ENCODE results near the gene SLC22A17. TPM values are rescaled to one million over a fixed set of nuclear protein-coding genes. Genes with fewer than 3 reads are reported as not detected.

SLC22A17 gene
- total and polyA plus RNA-seq, 2 of the 13 experiments (the other 11 are each of a cell fraction or from before 2014, with no cell fraction given) = 0.95 to 1.1 TPM

DNA sequence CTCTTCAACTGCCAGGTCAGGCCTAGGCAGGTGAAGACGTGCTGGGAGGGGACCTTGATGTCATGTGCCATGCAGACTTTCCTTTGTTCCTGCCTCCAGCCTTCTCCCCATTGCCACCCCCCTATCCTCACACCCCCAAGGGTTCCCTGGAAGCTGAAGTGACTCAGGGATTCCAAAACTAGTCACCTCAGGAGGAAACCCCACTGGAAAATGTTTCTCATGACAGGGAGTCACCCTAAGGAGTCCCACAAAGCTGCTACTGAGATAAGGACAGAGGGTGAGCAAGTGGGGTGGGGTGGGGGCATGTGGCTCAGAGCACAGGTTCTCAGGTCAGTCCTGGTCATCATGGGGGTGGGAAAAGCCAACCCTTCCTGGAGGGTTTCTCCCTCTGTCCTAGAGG lies 17.5 kb upstream of the SLC22A17 start (continued):
- TF ChIP-seq LBX2 (CRISPR knock-in tag; IDR thresholded peaks at IDR 0.05; ENCODE audit: borderline replicate concordance) (no peak), SP4 (CRISPR knock-in tag; IDR thresholded peaks at IDR 0.05) (no peak), MTF1 (CRISPR knock-in tag; IDR thresholded peaks at IDR 0.05) (no peak), TEAD3 (CRISPR knock-in tag; optimal IDR thresholded peaks at IDR 0.05; ENCODE audit: borderline replicate concordance) (no peak), ATAD3A (CRISPR knock-in tag; IDR thresholded peaks at IDR 0.05) (no peak), NR2F6 (IDR thresholded peaks at IDR 0.05) (no peak), NR2F6 (CRISPR knock-in tag; IDR thresholded peaks at IDR 0.05) (no peak)

DNA sequence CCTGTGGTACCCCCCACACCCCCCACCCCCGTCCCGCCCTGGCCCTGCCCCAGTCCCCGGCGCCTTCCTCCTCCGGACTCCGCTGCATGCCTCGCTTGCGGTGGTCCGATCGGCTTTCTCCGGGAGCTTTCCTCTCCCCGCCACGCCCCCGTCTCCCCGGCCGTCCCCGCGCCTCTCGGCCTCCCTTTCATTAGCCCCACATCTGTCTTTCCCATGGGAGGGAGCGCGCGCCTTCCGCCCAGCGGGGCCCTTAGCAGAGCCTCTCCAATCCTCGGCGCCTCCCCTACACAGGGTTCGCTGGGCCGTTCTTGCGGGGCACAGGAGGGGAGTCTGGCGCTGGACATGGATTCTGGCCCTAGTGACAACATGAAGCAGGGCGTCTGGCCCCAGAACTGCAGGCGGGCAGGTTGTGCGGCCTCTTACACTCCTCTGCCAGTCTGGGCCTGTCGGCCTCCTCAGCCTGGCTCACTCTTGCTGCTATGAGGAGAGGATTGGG lies 13.8 kb upstream of the SLC22A17 start:
- no peaks in the 10 kb centered on the region for H3K9me3 ChIP-seq (ENCODE audit: low read length)
- H4K20me1 ChIP-seq (ENCODE audit: insufficient read depth, low read length) = no peaks in the 10 kb centered on the region
- no peaks in the 10 kb centered on the region for H3K79me2 ChIP-seq (ENCODE audit: insufficient read depth, low read length)
- no peak overlapping the region for H3K4me3 ChIP-seq (replicated peaks in 1 of 3; ENCODE audit: insufficient read depth in 1 of 3, low read depth in 2 of 3, low read length in 3 of 3)
- H3K27me3 ChIP-seq (ENCODE audit: control insufficient read depth in 1 of 2, insufficient read depth in 2 of 2, low read length in 2 of 2) = peaks cover 38 to 94% of the 10 kb centered on the region in 2 experiments
- intact Hi-C loops (cut with micrococcal nuclease; ENCODE audit: unreplicated experiment) = no loop called here
- TF ChIP-seq ZZZ3 (CRISPR knock-in tag; IDR thresholded peaks at IDR 0.05; ENCODE audit: borderline replicate concordance) = no peak
- no peak for TF ChIP-seq ZNF737 (CRISPR knock-in tag; IDR thresholded peaks at IDR 0.05; ENCODE audit: borderline replicate concordance)
- no peak for TF ChIP-seq HNRNPK (IDR thresholded peaks at IDR 0.05; ENCODE audit: low read depth, low read length, poor library complexity, severe bottlenecking)
- no peak for TF ChIP-seq FOXA1 (IDR thresholded peaks at IDR 0.05)
- TF ChIP-seq FOXA1 (CRISPR knock-in tag; IDR thresholded peaks at IDR 0.05) = no peak
- no peak for TF ChIP-seq HMG20B (CRISPR knock-in tag; conservative IDR thresholded peaks at IDR 0.05)
- TF ChIP-seq, protein P1, sequence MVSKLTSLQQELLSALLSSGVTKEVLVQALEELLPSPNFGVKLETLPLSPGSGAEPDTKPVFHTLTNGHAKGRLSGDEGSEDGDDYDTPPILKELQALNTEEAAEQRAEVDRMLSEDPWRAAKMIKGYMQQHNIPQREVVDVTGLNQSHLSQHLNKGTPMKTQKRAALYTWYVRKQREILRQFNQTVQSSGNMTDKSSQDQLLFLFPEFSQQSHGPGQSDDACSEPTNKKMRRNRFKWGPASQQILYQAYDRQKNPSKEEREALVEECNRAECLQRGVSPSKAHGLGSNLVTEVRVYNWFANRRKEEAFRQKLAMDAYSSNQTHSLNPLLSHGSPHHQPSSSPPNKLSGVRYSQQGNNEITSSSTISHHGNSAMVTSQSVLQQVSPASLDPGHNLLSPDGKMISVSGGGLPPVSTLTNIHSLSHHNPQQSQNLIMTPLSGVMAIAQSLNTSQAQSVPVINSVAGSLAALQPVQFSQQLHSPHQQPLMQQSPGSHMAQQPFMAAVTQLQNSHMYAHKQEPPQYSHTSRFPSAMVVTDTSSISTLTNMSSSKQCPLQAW (CRISPR knock-in tag; IDR thresholded peaks at IDR 0.05) = no peak
- no peak for TF ChIP-seq CSRNP2 (CRISPR knock-in tag; conservative IDR thresholded peaks at IDR 0.05; ENCODE audit: low read depth)
- TF ChIP-seq, protein P2, sequence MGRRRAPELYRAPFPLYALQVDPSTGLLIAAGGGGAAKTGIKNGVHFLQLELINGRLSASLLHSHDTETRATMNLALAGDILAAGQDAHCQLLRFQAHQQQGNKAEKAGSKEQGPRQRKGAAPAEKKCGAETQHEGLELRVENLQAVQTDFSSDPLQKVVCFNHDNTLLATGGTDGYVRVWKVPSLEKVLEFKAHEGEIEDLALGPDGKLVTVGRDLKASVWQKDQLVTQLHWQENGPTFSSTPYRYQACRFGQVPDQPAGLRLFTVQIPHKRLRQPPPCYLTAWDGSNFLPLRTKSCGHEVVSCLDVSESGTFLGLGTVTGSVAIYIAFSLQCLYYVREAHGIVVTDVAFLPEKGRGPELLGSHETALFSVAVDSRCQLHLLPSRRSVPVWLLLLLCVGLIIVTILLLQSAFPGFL (CRISPR knock-in tag; IDR thresholded peaks at IDR 0.05) = no peak
- DNase-seq (ENCODE audit: low spot score) (no peak), FAIRE-seq (no peak), ATAC-seq (peak; percentile 5)
- ChIA-PET POLR2A (no interaction called here), CTCF (ENCODE audit: low intra/inter-chr PET ratio, low total read pairs) (no interaction called here)
- no peak overlapping the region for H2AFZ ChIP-seq (ENCODE audit: low read length)
- in situ Hi-C loops (cut with HindIII; ENCODE audit: extremely low pct_ligation_motif_present, low pct_unique_long_range_greater_than_20kb) = no loop called here
- H3K9ac ChIP-seq (ENCODE audit: insufficient read depth, low read depth, low read length) = no peak overlapping the region
- no peak overlapping the region for H3K4me2 ChIP-seq (ENCODE audit: low read depth, low read length)
- no peaks in the 10 kb centered on the region for H3K4me1 ChIP-seq (ENCODE audit: insufficient read depth, low read length)
- H3K36me3 ChIP-seq (replicated peaks in 1 of 2; ENCODE audit: control insufficient read depth in 1 of 2, insufficient read depth in 2 of 2, low read length in 2 of 2) = no peaks in the 10 kb centered on the region
- no peak overlapping the region for H3K27ac ChIP-seq (ENCODE audit: extremely low read length, insufficient read depth, low read length)
- BruUV-seq (replicated peaks) = no TSS peak
- WGBS (ENCODE audit: low lambda C conversion rate) = 32% methylated on average over 34 of the region's 34 CpGs
